Activated T-helper 17 cell treated with anti-CD3 and anti-CD28 coated beads, Interleukin-2, amount 50 U/mL, for 72 hours (primary cell): Measurements from ENCODE around the gene CTNNA3. TPM values are rescaled to one million over a fixed set of nuclear protein-coding genes. Genes with fewer than 3 reads are reported as not detected.

Source experiments
- ATAC-seq: fragments of 150-1000 bp; cut with Tn5 transposase; replicated peaks from 2 replicates; pipeline ENCODE4 v1.10.0; 2021; ENCODE audit warnings: mild to moderate bottlenecking, moderate library complexity
- H3K27ac Mint-ChIP-seq: one replicate; pipeline ENCODE4 v1.8.0; 2022; ENCODE audit warnings: mixed read lengths
- H3K27me3 Mint-ChIP-seq: one replicate; pipeline ENCODE4 v1.8.0; 2022; ENCODE audit warnings: mixed read lengths
- H3K36me3 Mint-ChIP-seq: one replicate; pipeline ENCODE4 v1.8.0; 2022; ENCODE audit warnings: low read depth, mild to moderate bottlenecking, mixed read lengths
- H3K4me1 Mint-ChIP-seq: one replicate; pipeline ENCODE4 v1.8.0; 2022; ENCODE audit warnings: mixed read lengths
- H3K4me3 Mint-ChIP-seq: one replicate; pipeline ENCODE4 v1.8.0; 2022; ENCODE audit warnings: mild to moderate bottlenecking, mixed read lengths
- H3K9me3 Mint-ChIP-seq: one replicate; pipeline ENCODE4 v1.8.0; 2022; ENCODE audit warnings: mixed read lengths
- total RNA-seq, 2 donors: library from RNA; stranded (reverse); gene quantifications; one replicate each; pipeline ENCODE4 v1.2.3, GENCODE V29; 2022

The CTNNA3 gene
- total RNA-seq, 2 donors from 2014 or later: 5.7 TPM; not detected in 1

- no peak for ATAC-seq
- peaks cover 16% of the 10 kb centered on the region for H3K9me3 Mint-ChIP-seq
- H3K27ac Mint-ChIP-seq: no peak overlapping the region
Measured at GRCh38 chr10:66649626-66650025, 1046.4 kb downstream of the CTNNA3 start.

GRCh38 chr10:66642217-66642616, 1053.8 kb downstream of the CTNNA3 start:
- no peak for ATAC-seq
- Mint-ChIP-seq H3K27ac (no peak overlapping the region), H3K9me3 (peaks cover 5% of the 10 kb centered on the region), H3K4me3 (no peak overlapping the region), H3K36me3 (no peaks in the 10 kb centered on the region), H3K4me1 (no peaks in the 10 kb centered on the region), H3K27me3 (no peaks in the 10 kb centered on the region)

More at GRCh38 chr10:66649626-66650025, 1046.4 kb downstream of the CTNNA3 start:
- no peaks in the 10 kb centered on the region for H3K27me3 Mint-ChIP-seq
- H3K4me3 Mint-ChIP-seq: no peak overlapping the region
- no peaks in the 10 kb centered on the region for H3K36me3 Mint-ChIP-seq
- H3K4me1 Mint-ChIP-seq: no peaks in the 10 kb centered on the region

- Mint-ChIP-seq H3K36me3 (no peaks in the 10 kb centered on the region), H3K9me3 (no peaks in the 10 kb centered on the region), H3K27me3 (no peaks in the 10 kb centered on the region), H3K4me1 (no peaks in the 10 kb centered on the region), H3K4me3 (no peak overlapping the region), H3K27ac (no peak overlapping the region)
- ATAC-seq: no peak
Measured at GRCh38 chr10:66639371-66639770, 1056.6 kb downstream of the CTNNA3 start.

DNA sequence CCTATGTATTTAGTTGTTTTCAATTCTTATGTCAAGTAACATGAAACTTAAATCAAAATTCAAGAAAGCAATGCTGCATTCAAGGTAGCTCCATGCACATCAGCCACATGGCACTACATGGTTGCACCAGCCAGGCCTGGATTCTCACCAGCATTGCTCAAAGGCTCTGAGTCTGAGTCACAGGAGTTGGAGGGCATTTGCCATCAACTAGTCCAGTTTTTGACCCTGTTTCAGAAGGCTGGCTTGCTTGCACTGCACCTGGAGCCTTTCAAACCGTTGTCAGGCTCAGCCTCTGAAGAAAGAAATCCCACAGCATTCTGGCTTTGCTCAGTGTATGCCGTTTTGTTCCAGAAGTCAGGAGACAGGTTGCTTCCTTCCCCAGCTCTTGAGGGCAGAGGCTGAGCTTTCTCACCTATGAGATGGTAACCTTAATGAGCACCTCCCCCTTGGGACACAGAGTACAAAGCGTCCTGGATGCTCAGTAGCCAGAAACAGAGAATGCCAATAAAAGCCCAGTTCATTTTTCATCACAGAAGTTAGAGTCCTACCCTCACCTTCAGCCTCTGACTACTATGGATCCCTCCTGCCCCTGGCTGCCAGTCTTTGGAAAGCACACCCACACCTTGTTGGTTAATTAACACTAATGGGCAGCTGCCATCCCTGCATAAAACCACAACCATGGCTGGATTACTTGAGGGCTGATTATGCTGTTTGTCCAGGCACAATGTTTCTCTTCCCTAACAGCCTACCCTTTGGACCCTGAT, 1058.5 kb downstream of the CTNNA3 start:
- no peak overlapping the region for H3K4me3 Mint-ChIP-seq
- H3K27ac Mint-ChIP-seq: no peak overlapping the region
- H3K4me1 Mint-ChIP-seq: no peaks in the 10 kb centered on the region
- H3K36me3 Mint-ChIP-seq: no peaks in the 10 kb centered on the region
- no peaks in the 10 kb centered on the region for H3K27me3 Mint-ChIP-seq
- ATAC-seq: no peak
- H3K9me3 Mint-ChIP-seq: no peaks in the 10 kb centered on the region

DNA sequence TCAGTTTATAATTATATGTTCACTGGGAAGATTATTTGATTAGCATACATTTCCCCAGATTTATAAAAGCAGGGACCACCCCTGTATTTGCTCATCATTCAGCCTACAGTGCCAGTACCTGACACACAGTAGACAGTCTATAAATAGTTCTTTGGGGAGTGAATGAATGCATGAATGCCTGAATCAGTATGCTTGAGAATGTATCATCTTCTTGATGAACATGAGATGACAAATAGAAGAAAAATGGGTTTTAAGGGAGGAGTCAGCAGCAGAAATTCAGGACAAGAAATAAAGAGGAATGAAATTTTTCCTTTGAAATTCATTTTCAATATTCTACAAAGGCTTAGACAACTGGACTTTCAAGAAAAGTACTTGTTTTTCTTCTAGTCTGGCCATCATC, 1066.0 kb downstream of the CTNNA3 start:
- Mint-ChIP-seq H3K4me1 (no peaks in the 10 kb centered on the region), H3K4me3 (no peak overlapping the region), H3K27ac (no peak overlapping the region), H3K36me3 (no peaks in the 10 kb centered on the region), H3K9me3 (peaks cover 5% of the 10 kb centered on the region), H3K27me3 (no peaks in the 10 kb centered on the region)
- no peak for ATAC-seq

DNA sequence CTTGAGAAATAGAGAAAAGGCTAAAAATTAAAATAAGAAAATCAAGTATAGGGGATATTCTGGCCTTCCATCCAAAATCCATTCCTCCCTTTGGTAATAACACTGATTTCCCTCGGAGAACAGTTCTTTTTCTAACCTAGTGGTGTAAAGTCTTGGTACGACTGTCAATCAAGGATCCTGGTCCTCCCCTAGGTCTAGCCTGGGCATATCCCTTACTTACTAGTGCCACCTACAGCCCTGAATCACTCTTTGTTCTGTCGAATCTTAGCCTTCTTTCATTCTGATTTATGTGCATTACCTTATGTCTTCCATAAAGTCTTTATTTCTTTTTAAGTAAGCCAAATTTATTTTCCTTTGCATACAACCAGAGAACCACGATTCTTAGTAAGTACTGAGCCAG, 1068.8 kb downstream of the CTNNA3 start:
- Mint-ChIP-seq H3K36me3 (no peaks in the 10 kb centered on the region), H3K27ac (no peak overlapping the region), H3K9me3 (peaks cover 5% of the 10 kb centered on the region), H3K27me3 (no peaks in the 10 kb centered on the region), H3K4me1 (no peaks in the 10 kb centered on the region), H3K4me3 (no peak overlapping the region)
- no peak for ATAC-seq

- Mint-ChIP-seq H3K9me3 (peaks cover 5% of the 10 kb centered on the region), H3K4me1 (no peaks in the 10 kb centered on the region), H3K27me3 (no peaks in the 10 kb centered on the region), H3K27ac (no peak overlapping the region), H3K4me3 (no peak overlapping the region), H3K36me3 (no peaks in the 10 kb centered on the region)
- ATAC-seq: no peak
Measured at GRCh38 chr10:66625709-66626590, 1070.0 kb downstream of the CTNNA3 start.

GRCh38 chr10:66622050-66622449, 1073.9 kb downstream of the CTNNA3 start:
- Mint-ChIP-seq H3K4me3 (no peak overlapping the region), H3K27me3 (no peaks in the 10 kb centered on the region), H3K4me1 (no peaks in the 10 kb centered on the region), H3K36me3 (no peaks in the 10 kb centered on the region), H3K27ac (no peak overlapping the region), H3K9me3 (no peaks in the 10 kb centered on the region)
- ATAC-seq: no peak

DNA sequence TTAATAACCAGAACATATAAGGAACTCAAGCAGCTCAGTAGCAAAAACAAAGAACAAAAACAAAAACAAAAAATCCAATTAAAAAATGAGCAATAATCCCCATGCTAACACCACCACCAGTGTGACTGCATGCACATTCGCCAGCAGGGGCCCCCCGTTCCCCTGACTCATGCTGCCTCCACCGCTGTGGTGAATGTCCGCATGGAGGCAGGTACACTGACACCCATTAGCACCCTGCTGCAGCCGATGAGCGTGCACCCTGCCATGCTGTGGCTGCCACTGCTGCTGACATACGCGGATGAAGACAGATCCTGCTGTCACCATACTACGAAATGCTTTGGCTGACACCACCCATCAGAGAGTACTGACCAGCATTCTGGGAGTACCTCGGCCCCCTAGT, 1091.8 kb downstream of the CTNNA3 start:
- Mint-ChIP-seq H3K27ac (no peak overlapping the region), H3K36me3 (no peaks in the 10 kb centered on the region), H3K4me1 (no peaks in the 10 kb centered on the region), H3K9me3 (peaks cover 15% of the 10 kb centered on the region), H3K4me3 (no peak overlapping the region), H3K27me3 (no peaks in the 10 kb centered on the region)
- ATAC-seq: no peak

DNA sequence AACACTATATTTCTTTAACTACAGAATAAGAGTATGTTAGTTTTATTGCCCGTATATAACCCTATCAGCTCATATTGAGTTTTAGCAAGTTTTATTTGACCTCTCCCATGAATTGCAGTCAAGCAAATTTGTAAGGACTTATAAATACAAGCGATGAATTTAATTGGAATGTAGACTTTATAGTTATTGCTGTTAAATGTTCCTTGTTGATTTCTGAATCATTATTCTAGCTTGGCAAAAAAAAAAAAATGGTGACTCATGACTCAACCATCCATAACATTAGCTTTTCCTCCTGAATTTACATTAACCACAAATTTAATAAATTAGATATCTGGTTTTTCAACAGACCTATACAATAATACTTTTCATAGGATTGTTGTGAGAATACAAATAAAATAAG, 1104.1 kb downstream of the CTNNA3 start:
- H3K27me3 Mint-ChIP-seq: no peaks in the 10 kb centered on the region
- H3K27ac Mint-ChIP-seq: no peak overlapping the region
- no peaks in the 10 kb centered on the region for H3K36me3 Mint-ChIP-seq
- ATAC-seq: no peak
- peaks cover 11% of the 10 kb centered on the region for H3K9me3 Mint-ChIP-seq
- H3K4me3 Mint-ChIP-seq: no peak overlapping the region
- no peaks in the 10 kb centered on the region for H3K4me1 Mint-ChIP-seq

DNA sequence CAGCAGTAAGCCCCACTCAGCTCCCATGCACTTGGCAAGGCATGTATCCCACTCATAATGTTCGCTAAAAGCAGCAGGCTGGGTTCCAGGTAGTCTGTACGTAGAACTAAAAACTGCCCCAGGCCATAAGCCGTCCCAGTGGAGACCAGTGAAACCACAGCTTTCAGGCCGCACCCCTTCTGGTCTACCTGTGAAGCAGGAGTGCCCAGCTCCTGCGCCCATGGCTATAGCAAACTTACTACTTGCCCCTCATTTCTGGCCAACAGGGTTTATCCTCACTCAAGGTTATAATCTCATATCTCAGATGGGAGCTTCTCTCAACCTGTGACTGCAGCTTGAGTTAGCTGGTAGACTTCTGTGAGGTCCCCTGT, 1108.3 kb downstream of the CTNNA3 start:
- Mint-ChIP-seq H3K4me3 (no peak overlapping the region), H3K27me3 (no peaks in the 10 kb centered on the region)

DNA sequence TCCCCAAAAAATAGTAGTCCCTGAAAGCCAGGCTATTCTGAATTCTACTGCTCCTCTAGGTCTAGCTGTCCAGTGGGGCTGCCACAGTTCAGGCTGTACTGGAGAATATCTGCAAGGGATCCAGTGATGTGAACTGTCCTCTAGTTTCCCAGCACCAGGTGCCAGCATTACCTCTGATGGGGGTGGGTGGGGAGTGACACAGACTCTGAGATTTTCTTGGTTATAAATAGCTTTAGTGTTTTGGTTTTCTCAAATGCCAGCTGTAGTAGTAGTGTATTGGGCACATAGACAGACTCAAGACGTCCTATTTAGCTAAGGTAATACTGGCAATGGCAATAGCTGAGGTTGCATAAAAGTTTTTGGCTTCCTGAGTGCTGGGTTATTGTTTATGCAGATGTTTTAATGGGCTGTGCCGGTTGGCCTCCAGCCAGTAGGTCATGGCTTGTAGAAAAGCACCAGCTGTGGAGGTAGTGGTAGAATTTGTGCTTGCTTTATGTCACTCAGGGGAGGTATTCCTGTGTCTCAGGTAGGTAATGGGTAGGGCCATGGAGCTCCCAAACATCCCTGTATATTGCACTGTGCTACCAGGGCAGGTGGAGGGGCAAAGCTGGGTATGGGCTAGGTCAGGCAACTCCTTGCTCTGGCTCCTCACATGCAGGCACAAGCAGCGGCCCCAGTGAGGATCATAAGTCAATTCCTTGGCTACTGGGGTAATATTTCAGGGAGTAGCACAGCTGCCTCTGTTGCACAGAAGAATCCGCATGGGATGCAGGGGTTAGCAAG, 1108.9 kb downstream of the CTNNA3 start:
- no peak for ATAC-seq
- Mint-ChIP-seq H3K4me1 (no peaks in the 10 kb centered on the region), H3K9me3 (no peaks in the 10 kb centered on the region), H3K4me3 (no peak overlapping the region), H3K27me3 (no peaks in the 10 kb centered on the region), H3K36me3 (no peaks in the 10 kb centered on the region), H3K27ac (no peak overlapping the region)

More for the DNA sequence above, 1108.3 kb downstream of the CTNNA3 start:
- no peaks in the 10 kb centered on the region for H3K9me3 Mint-ChIP-seq
- H3K27ac Mint-ChIP-seq: no peak overlapping the region
- no peak for ATAC-seq
- H3K4me1 Mint-ChIP-seq: no peaks in the 10 kb centered on the region
- no peaks in the 10 kb centered on the region for H3K36me3 Mint-ChIP-seq

GRCh38 chr10:66586073-66586472, 1109.9 kb downstream of the CTNNA3 start:
- no peaks in the 10 kb centered on the region for H3K4me1 Mint-ChIP-seq
- H3K27me3 Mint-ChIP-seq: no peaks in the 10 kb centered on the region
- no peak overlapping the region for H3K4me3 Mint-ChIP-seq
- H3K9me3 Mint-ChIP-seq: no peaks in the 10 kb centered on the region
- no peaks in the 10 kb centered on the region for H3K36me3 Mint-ChIP-seq
- H3K27ac Mint-ChIP-seq: no peak overlapping the region
- no peak for ATAC-seq

DNA sequence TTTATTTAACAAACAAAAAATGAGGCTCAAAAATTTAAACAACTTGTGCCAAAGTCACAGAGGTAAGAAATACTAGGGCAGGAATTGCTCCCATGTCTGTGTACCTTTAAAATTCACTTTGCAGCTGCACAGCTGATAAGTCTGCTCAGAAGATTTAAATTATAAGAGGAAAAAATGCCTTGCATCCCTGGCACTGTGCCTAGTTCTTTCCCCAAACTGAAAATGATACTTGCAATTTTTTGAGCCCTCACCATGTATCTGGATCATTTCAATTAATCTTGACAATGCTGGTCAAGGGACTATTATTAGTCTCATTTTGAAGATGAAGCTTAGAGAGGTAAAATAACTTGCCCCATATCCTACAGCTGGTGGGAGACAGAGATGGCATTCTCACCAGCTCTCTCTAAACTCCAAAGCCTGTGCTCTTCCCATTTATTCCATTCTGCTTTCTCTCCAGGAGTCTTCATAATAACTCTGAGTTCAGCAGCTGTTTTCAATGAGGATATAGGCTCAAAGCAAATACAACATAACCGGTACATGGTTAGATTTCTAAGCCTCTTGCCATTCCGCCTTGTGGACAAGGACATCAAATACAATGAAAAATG, 1120.6 kb downstream of the CTNNA3 start:
- no peak overlapping the region for H3K4me3 Mint-ChIP-seq
- no peak overlapping the region for H3K27ac Mint-ChIP-seq
- no peaks in the 10 kb centered on the region for H3K9me3 Mint-ChIP-seq
- no peaks in the 10 kb centered on the region for H3K27me3 Mint-ChIP-seq
- no peaks in the 10 kb centered on the region for H3K36me3 Mint-ChIP-seq
- no peaks in the 10 kb centered on the region for H3K4me1 Mint-ChIP-seq
- ATAC-seq: no peak
